NAMALWA (cell line): Measurements from ENCODE around the gene ATP11A.
"Not testable (repeated sequence)": the region's sequence is repeated elsewhere in the genome, so short reads cannot be mapped to it uniquely, and the experiment has no call there.

ENCODE experiments used
- DNase-seq: peaks from one replicate; pipeline ENCODE4 v3.0.0-alpha.2; 2015; ENCODE audit warnings: low spot score

Gene ATP11A

DNA sequence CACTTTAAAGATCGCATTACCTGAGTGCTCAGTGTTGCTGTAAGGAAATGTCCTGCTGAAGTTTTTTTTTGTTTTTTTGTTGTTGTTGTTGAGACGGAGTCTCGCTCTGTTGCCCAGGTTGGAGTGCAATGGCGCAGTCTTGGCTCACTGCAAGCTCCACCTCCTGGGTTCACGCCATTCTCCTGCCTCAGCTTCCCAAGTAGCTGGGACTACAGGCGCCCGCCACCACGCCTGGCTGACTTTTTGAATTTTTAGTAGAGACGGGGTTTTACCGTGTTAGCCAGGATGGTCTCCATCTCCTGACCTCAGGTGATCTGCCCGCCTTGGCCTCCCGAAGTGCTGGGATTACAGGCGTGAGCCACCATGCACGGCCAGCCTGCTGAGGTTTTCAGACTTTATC lies 175.6 kb downstream of the ATP11A start:
- not testable (repeated sequence) for DNase-seq

DNA sequence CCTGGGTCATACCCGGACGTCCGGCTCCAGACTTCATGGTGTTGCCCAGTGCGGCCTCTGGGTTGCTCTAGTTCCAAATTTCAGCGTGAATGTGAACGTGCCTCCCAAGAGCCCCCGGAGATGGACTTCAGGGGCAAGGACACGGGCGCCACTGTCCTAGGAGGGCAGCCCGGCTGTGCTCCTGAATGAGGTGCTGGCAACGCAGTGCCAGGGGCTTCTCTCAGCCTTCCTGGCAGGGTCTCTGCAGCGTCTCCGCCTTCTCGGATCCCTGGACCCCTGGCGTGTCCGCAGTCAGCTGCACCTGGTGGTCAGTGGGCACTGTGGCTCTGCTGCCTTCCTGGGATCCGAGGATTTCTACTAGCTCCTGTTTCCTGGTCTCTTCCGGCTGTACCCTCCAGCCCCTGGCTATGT lies 177.5 kb downstream of the ATP11A start:
- DNase-seq = no peak

DNA sequence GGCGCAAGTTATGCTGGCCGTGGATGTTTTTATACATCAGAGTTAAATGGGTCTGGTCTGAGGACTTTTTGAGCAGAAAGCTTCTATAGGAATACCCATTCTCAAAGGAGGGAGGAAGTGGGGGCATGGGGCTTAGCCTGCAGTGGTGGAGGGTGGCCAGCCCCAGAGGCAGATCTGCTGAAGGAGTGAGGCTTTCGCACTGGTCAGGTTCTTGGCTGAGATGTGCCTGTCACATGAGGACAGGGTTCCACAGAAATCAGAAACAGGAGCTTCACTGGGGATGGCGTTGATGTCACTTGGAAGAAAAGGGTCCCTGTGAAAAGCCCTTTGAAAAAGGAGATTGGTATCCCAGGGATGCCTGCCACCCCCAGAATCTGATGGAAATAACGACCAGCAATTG lies 178.5 kb downstream of the ATP11A start:
- no peak for DNase-seq

GRCh38 chr13:112869202-112870050 lies 179.6 kb downstream of the ATP11A start:
- DNase-seq = no peak

GRCh38 chr13:112870051-112870331 lies 180.2 kb downstream of the ATP11A start:
- DNase-seq = no peak

DNA sequence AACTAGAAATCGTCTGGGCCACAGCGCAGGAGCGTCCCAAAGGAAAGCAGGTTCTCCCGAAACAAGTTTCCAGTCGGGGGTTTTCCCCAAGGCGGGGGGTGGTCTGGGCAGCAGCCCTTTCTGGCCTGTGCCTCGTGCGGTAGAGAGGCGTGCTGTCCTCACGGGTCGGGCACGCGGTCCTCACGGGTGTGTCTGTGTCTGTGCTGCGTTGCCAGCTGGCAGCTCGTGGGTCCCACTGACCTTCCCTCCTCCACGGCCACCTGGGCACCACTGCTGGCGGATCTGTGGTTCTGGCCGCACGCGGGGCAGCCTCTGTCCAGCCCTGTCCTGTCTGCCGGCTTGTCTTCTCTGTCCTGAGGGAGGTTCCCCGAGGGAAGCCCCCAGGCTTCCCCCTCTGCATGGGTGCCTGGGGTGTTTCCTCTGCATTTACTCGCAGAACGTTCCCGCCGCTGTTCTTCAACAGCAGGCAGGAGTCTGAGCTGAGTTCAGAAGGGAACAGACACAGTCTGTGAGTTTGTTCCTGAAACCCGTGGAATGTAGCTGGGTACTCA lies 181.0 kb downstream of the ATP11A start:
- DNase-seq = no peak

GRCh38 chr13:112871742-112872141 lies 181.9 kb downstream of the ATP11A start:
- DNase-seq = no peak

DNA sequence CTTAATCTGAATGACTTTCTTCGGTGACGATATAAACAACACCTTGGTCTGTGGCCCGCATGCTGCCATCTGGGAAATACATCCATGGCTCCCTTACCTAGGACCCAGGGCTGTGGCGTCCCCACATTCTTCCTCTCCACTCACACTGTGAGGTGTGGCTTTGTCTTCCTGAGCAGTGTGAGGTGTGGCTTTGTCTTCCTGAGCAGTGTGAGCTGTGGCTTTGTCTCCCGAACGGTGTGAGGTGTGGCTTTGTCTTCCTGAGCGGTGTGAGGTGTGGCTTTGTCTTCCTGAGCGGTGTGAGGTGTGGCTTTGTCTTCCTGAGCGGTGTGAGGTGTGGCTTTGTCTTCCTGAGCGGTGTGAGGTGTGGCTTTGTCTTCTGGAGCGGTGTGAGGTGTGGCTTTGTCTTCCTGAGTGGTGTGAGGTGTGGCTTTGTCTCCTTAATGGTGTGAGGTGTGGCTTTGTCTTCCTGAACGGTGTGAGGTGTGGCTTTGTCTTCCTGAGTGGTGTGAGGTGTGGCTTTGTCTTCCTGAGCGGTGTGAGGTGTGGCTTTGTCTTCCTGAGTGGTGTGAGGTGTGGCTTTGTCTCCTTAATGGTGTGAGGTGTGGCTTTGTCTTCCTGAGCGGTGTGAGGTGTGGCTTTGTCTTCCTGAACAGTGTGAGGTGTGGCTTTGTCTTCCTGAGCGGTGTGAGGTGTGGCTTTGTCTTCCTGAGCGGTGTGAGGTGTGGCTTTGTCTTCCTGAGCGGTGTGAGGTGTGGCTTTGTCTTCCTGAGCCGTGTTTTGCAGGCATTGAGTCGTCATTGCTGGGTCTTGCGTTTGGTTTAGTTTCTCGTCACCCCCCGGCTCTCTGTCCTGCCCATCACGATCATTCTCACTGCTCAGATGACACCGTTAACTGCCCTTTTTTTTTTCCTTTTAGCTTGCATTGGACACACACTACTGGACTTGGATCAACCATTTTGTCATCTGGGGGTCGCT lies 183.1 kb downstream of the ATP11A start:
- not testable (repeated sequence) for DNase-seq

- peak; percentile 87 for DNase-seq
Measured at GRCh38 chr13:112873851-112874750, 184.3 kb downstream of the ATP11A start.

DNA sequence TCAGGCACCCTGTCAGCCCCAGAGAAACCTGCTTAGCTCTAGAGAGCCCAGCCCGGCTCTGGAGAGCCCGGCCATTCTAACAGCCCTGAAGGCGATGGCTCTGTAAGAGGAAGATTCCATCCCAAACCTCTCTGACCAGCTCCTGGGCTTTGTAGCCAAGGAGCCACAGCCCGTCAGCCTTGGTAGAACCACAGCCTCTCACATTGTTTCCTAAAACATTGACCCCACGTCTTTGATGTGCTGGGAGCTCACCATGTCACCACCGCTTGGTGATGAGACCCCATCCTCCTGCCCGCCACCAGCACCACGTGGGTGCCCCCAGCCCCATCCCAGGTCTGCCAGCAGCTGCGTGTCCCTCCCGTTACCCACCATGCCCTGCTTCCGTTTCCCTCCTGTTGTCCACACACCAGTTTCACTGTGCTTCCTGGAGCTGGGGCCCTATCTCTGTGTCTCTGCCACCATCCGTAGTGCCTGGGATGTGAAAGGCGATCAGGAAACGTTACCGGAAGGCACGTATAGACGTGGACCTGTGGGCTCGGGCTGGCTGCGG lies 185.0 kb downstream of the ATP11A start:
- no peak for DNase-seq

DNA sequence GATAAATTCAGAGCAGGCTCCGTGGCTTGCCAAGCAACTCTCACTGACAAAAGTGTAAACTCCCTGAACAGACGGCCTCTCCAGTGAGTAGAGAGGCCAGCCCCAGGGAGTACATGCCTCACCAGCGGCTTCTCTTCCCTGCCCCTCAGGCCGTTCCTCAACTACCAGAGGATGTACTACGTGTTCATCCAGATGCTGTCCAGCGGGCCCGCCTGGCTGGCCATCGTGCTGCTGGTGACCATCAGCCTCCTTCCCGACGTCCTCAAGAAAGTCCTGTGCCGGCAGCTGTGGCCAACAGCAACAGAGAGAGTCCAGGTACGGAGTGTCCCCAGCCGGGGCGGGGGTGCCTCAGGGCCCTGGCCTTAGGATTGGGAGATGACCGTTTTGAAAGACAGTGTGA lies 185.8 kb downstream of the ATP11A start:
- no peak for DNase-seq

DNA sequence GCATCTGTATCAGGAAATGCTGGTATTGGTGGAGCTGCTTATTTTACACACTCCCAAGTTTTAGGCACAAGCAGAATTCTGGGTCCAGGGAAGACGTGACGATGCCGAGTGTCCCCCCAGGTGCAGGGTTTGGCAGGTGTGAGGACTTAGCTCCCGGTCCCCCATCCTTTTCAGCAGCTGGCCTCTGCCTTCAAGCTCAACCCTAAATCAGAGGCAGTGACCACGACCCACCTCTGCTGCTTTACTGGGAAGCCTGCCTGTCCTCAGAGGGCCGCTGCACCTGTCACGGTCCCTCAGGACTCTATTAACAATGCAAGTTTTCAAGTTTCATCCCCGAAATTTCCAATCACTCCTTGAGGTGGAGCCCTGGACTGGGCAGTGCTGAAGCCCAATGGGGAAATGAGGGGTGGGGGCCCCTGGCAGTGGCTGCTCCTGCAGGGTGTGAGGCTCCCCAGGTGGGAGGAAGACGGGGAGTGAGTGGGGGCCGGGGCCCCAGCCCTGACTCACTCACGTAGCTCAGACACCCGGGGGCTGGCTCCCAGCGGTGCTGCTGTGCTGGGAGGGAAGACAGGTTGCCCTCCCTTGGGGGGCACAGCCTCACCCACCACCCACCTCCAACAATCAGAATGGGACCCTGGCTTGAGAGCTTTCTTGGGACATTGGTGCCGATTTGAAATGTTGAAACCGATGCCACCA lies 186.6 kb downstream of the ATP11A start:
- DNase-seq = no peak

DNA sequence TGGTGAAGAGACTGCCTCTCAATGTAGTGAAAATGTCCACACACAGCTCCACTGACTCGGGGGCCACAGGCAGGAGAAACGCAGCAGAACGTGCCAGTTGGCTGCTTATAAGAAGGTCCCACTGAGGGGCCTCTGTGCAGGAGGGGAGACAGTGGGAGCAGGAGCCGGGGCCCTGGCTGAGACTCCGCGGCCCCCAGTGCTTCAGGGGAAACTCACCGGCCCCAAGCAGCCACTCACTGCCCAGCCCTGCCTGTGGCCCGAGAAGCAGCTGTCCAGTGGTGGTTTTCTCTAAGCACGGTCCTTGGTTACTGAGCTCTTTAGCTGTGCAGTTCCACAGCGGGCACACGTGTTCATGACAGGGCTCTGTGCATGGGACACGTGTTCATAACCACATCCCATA lies 187.2 kb downstream of the ATP11A start:
- DNase-seq = no peak

DNA sequence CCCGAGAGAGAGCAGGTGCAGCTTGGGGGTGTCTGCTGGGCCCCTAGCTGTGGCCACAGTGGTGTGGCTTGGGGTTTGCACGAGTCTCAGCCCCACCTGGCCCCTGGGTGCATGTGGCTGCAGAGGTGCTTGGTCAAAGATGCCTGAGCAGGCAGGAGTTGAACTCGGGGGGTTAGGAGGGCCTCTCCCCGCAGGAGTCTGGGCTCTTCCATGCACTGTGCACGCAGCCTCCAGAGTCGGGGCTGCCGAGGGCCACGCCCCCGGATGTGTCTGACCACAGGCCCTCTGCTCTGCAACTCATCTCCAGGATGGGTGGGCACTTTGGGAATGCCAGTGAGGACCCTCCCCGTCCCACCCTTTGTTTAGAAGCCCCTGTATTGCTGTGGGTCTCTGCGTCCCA lies 187.7 kb downstream of the ATP11A start:
- DNase-seq = no peak

GRCh38 chr13:112877976-112878955 lies 188.4 kb downstream of the ATP11A start:
- no peak for DNase-seq

GRCh38 chr13:112879283-112879833 lies 189.5 kb downstream of the ATP11A start:
- DNase-seq = no peak

GRCh38 chr13:112880221-112880641 lies 190.4 kb downstream of the ATP11A start:
- DNase-seq = no peak

GRCh38 chr13:112880976-112881540 lies 191.2 kb downstream of the ATP11A start:
- no peak for DNase-seq
